Endothelial cell of umbilical vein (primary cell): Measurements from ENCODE around the gene HS3ST3A1. TPM values are rescaled to one million over a fixed set of nuclear protein-coding genes. Genes with fewer than 3 reads are reported as not detected.

Source experiments
- BruUV-seq: library from RNA; stranded (reverse); fragments of 400-500 nt; replicated peaks from 2 replicates; lab custom pipeline; 2021; lab: Mats Ljungman, UMichigan
- CTCF ChIA-PET: fragments of 300-600, 350-600 bp; sonication (Branson Sonifier 250); formaldehyde crosslinking; loops from one replicate; lab custom pipeline; 2021; ENCODE audit warnings: antibody characterized with exemption, inconsistent platforms; lab: Charles Lee
- POLR2A ChIA-PET: fragments of 300-600, 350-600 bp; sonication (Branson Sonifier 250); formaldehyde crosslinking; loops from one replicate; lab custom pipeline; 2021; ENCODE audit warnings: antibody characterized with exemption, inconsistent platforms; lab: Charles Lee
- DNase-seq: peaks from one replicate; pipeline ENCODE4 v3.0.0-alpha.2; 2011; ENCODE audit warnings: low read depth, low spot score
- FAIRE-seq: peaks from 2 replicates; lab custom pipeline; 2011; peaks lifted over from hg19 to GRCh38; lab: Jason Lieb, UNC
- H2AFZ ChIP-seq: 2 replicates; pipeline ENCODE4 v1.6.0; 2012; ENCODE audit warnings: low read depth, low read length, control low read depth, inconsistent platforms
- H3K27ac ChIP-seq: 2 replicates; pipeline ENCODE4 v1.5.1; 2011; ENCODE audit warnings: low read depth, mild to moderate bottlenecking, control low read depth, low read length, moderate library complexity; ENCODE audit not compliant: insufficient read depth
- H3K27me3 ChIP-seq, 2 experiments: 2 replicates each; pipeline versions ENCODE4 v1.6.0 to v1.6.1; 2011; ENCODE audit warnings: low read length in 2 of 2, mixed read lengths in 1 of 2; ENCODE audit not compliant: control insufficient read depth in 2 of 2, insufficient read depth in 2 of 2
- H3K36me3 ChIP-seq, 2 experiments: 2 replicates in 1 of 2; 3 replicates in 1 of 2; pipeline ENCODE4 v1.5.1; 2011; ENCODE audit warnings: low read length in 2 of 2, mild to moderate bottlenecking in 1 of 2, moderate library complexity in 1 of 2; ENCODE audit not compliant: control insufficient read depth in 2 of 2, insufficient read depth in 2 of 2; ENCODE audit errors: extremely low read depth in 1 of 2
- H3K4me1 ChIP-seq: 3 replicates; pipeline ENCODE4 v1.5.1; 2011; ENCODE audit warnings: mild to moderate bottlenecking, low read length; ENCODE audit not compliant: control insufficient read depth, insufficient read depth; ENCODE audit errors: extremely low read depth
- H3K4me2 ChIP-seq: 2 replicates; pipeline ENCODE4 v1.6.1; 2011; ENCODE audit warnings: low read length, control low read depth, mixed read lengths; ENCODE audit not compliant: insufficient read depth
- H3K4me3 ChIP-seq, 3 experiments: fragments of 200-600 bp in 1 of 3; sonication (generic), shearing (Covaris generic) in 1 of 3; replicated peaks in 1 of 3; 2 replicates each; pipeline ENCODE4 v1.5.1; 2011 to 2016; ENCODE audit warnings: control low read depth in 3 of 3, low read length in 3 of 3, mild to moderate bottlenecking in 2 of 3, inconsistent platforms in 1 of 3, low read depth in 1 of 3, moderate library complexity in 1 of 3; ENCODE audit not compliant: insufficient read depth in 1 of 3
- H3K79me2 ChIP-seq: 2 replicates; pipeline ENCODE4 v1.6.0; 2012; ENCODE audit warnings: low read length, inconsistent platforms; ENCODE audit not compliant: control insufficient read depth, insufficient read depth
- H3K9ac ChIP-seq: replicated peaks from 2 replicates; pipeline ENCODE3; 2011; ENCODE audit warnings: low read length, control low read depth; ENCODE audit not compliant: insufficient read depth; ENCODE audit errors: extremely low read depth
- H3K9me1 ChIP-seq: replicated peaks from 3 replicates; pipeline ENCODE4 v1.6.0; 2011; ENCODE audit warnings: mild to moderate bottlenecking, low read length; ENCODE audit not compliant: control insufficient read depth, insufficient read depth; ENCODE audit errors: extremely low read depth
- H3K9me3 ChIP-seq: replicated peaks from 2 replicates; pipeline ENCODE4 v1.5.1; 2012; ENCODE audit warnings: low read length, inconsistent platforms; ENCODE audit not compliant: control insufficient read depth, insufficient read depth
- H4K20me1 ChIP-seq: replicated peaks from 2 replicates; pipeline ENCODE3; 2011; ENCODE audit warnings: mild to moderate bottlenecking, low read length; ENCODE audit not compliant: control insufficient read depth, insufficient read depth; ENCODE audit errors: extremely low read depth
- dilution Hi-C: fragments of 300-500 bp; cut with MboI; formaldehyde crosslinking; loops from one replicate; pipeline ENCODE4 v1.15.0; 2019; ENCODE audit warnings: low sequenced_read_pairs; ENCODE audit not compliant: extremely low pct_ligation_motif_present
- intact Hi-C: fragments of 100-400 bp; cut with micrococcal nuclease; formaldehyde crosslinking; loops from one replicate; pipeline ENCODE4 v1.10.0; 2022
- polyA plus RNA-seq, 4 experiments: library from polyadenylated mRNA; depleted of rRNA in 3 of 4; stranded (reverse) in 3 of 4; unstranded in 1 of 4; fragments of >200 nt; gene quantifications; 2 replicates each; pipeline versions ENCODE4 v1.2.1 to v1.2.3, GENCODE V29; 2011 to 2012; ENCODE audit warnings: missing spikeins in 1 of 4
- total RNA-seq: library from RNA; stranded (reverse); gene quantifications from 2 replicates; pipeline ENCODE4 v1.2.3, GENCODE V29; 2021
- TF ChIP-seq, protein P1 (sequence below), 2 donors: IDR thresholded peaks; 1 replicate in 1 of 2; 2 replicates in 1 of 2; pipeline ENCODE4 v1.5.1; 2011; ENCODE audit warnings: low read length in 2 of 2, mild to moderate bottlenecking in 2 of 2, moderate library complexity in 2 of 2, control low read depth in 1 of 2, inconsistent platforms in 1 of 2, low read depth in 1 of 2; ENCODE audit not compliant: insufficient read depth in 1 of 2; ENCODE audit errors: extremely low read depth in 1 of 2
- TF ChIP-seq, protein P2 (sequence below): IDR thresholded peaks from 2 replicates; pipeline ENCODE4 v1.6.1; 2011; ENCODE audit not compliant: insufficient read depth, insufficient read length

HS3ST3A1 gene
- total and polyA plus RNA-seq, 2 donors (not counting 3 experiments of a cell fraction or from before 2014, with no cell fraction given): not detected

DNA sequence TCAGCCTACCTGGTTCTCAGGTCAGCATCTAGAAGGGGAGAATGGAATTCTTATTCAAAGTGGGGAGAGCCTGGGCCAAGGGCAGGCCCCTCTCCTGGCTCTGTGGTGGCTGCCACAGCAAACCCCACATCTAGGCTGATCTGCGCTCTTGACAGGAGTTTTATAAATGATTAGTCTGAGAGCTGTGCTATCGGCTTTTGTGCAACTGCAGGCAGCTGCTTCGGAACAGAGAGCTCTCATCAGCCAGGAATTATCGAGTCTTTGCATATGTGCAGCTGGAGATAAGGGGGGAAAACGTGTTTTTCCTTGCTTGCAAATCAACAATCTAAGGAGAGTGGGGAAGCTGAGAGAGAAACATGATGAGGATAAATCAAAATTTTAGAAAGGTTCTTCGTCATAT is 91.7 kb downstream of the HS3ST3A1 start:
- Histone ChIP-seq H3K9me3 (peaks cover 4% of the 10 kb centered on the region), H4K20me1 (no peaks in the 10 kb centered on the region), H3K36me3 (no peaks in the 10 kb centered on the region), H3K4me2 (no peak overlapping the region), H3K79me2 (no peaks in the 10 kb centered on the region), H2AFZ (no peak overlapping the region), H3K4me1 (no peaks in the 10 kb centered on the region), H3K9me1 (no peaks in the 10 kb centered on the region), H3K4me3 (no peak overlapping the region), H3K9ac (no peak overlapping the region), H3K27me3 (no peaks in the 10 kb centered on the region), H3K27ac (no peak overlapping the region)
- FAIRE-seq: no peak
- TF ChIP-seq, protein P1, sequence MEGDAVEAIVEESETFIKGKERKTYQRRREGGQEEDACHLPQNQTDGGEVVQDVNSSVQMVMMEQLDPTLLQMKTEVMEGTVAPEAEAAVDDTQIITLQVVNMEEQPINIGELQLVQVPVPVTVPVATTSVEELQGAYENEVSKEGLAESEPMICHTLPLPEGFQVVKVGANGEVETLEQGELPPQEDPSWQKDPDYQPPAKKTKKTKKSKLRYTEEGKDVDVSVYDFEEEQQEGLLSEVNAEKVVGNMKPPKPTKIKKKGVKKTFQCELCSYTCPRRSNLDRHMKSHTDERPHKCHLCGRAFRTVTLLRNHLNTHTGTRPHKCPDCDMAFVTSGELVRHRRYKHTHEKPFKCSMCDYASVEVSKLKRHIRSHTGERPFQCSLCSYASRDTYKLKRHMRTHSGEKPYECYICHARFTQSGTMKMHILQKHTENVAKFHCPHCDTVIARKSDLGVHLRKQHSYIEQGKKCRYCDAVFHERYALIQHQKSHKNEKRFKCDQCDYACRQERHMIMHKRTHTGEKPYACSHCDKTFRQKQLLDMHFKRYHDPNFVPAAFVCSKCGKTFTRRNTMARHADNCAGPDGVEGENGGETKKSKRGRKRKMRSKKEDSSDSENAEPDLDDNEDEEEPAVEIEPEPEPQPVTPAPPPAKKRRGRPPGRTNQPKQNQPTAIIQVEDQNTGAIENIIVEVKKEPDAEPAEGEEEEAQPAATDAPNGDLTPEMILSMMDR (IDR thresholded peaks at IDR 0.05; ENCODE audit: extremely low read depth in 1 of 2, insufficient read depth in 1 of 2, low read depth in 1 of 2, low read length in 2 of 2): no peak
- TF ChIP-seq, protein P2, sequence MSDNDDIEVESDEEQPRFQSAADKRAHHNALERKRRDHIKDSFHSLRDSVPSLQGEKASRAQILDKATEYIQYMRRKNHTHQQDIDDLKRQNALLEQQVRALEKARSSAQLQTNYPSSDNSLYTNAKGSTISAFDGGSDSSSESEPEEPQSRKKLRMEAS: no peak
- dilution Hi-C loops: no loop called here
- POLR2A ChIA-PET: no interaction called here
- DNase-seq: no peak
- intact Hi-C loops: no loop called here
- CTCF ChIA-PET: no interaction called here
- BruUV-seq: no TSS peak

DNA sequence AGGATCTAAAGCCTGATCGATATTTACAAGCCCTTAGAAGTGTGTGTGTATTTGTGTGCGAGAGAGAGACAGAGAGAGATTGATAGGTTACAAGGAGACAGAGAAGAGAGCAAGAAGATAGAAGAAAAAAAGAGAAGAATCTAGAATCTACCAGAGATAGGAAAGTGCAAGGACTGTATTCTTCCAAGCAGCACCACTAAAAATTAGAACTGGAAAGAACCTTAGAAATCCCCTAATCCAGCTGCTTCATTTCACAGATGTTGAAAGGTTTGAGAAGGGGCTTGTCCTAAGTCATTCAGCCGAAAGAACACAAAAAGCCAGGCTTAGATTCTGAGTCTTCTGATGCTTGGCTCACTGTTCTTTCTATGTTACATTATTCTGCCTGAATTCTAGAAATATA is 92.2 kb downstream of the HS3ST3A1 start:
- no peak for FAIRE-seq
- BruUV-seq: no TSS peak
- no peak overlapping the region for H3K9ac ChIP-seq

More for the DNA sequence above, 92.2 kb downstream of the HS3ST3A1 start:
- H4K20me1 ChIP-seq: no peaks in the 10 kb centered on the region
- H3K27ac ChIP-seq: no peak overlapping the region
- no peaks in the 10 kb centered on the region for H3K36me3 ChIP-seq
- H3K79me2 ChIP-seq: no peaks in the 10 kb centered on the region
- H3K4me2 ChIP-seq: no peak overlapping the region
- no peak overlapping the region for H2AFZ ChIP-seq
- no peaks in the 10 kb centered on the region for H3K9me1 ChIP-seq
- ChIA-PET CTCF (no interaction called here), POLR2A (no interaction called here)
- TF ChIP-seq, protein P1 (IDR thresholded peaks at IDR 0.05; ENCODE audit: extremely low read depth in 1 of 2, insufficient read depth in 1 of 2, low read depth in 1 of 2, low read length in 2 of 2): no peak
- H3K9me3 ChIP-seq: peaks cover 4% of the 10 kb centered on the region
- no peaks in the 10 kb centered on the region for H3K27me3 ChIP-seq
- no peaks in the 10 kb centered on the region for H3K4me1 ChIP-seq
- H3K4me3 ChIP-seq: no peak overlapping the region
- dilution Hi-C loops: no loop called here
- intact Hi-C loops: no loop called here
- no peak for DNase-seq
